OCI-LY3 (cell line): ENCODE measurements around the gene ALDH16A1.

ENCODE experiments used
- CTCF ChIP-seq: fragments of 200-600, 300-600 bp; sonication (generic); IDR thresholded peaks from 2 replicates; pipeline ENCODE4 v1.5.1; 2014; ENCODE audit warnings: antibody characterized with exemption, low read length, low read depth
- EZH2phosphoT487 ChIP-seq: fragments of 200-600 bp; shearing (Covaris generic); IDR thresholded peaks from 2 replicates; pipeline ENCODE4 v1.6.1; 2018; ENCODE audit warnings: antibody characterized with exemption, mixed run types, low read depth

- TF ChIP-seq CTCF: no peak
- no peak for TF ChIP-seq EZH2phosphoT487
These were observed 6.4 kb downstream of the ALDH16A1 start for GRCh38 chr19:49459388-49459787.
